HG03135 (cell line): ENCODE results near the gene NKAIN2.
"Not testable (repeated sequence)": the region's sequence is repeated elsewhere in the genome, so short reads cannot be mapped to it uniquely, and the experiment has no call there.

ENCODE experiments used
- ATAC-seq: cut with Tn5 transposase; IDR thresholded peaks from one replicate; pipeline ENCODE4 v1.9.1; 2021; ENCODE audit warnings: mild to moderate bottlenecking, moderate library complexity; ENCODE audit not compliant: unreplicated experiment

Gene NKAIN2

GRCh38 chr6:123956492-123957139 is 153.0 kb downstream of the NKAIN2 start:
- no peak for ATAC-seq

GRCh38 chr6:123962508-123962907 is 158.8 kb downstream of the NKAIN2 start:
- no peak for ATAC-seq

- ATAC-seq = no peak
These were observed 162.2 kb downstream of the NKAIN2 start for GRCh38 chr6:123965894-123966293.

GRCh38 chr6:123966618-123967017 is 163.0 kb downstream of the NKAIN2 start:
- ATAC-seq = no peak

- no peak for ATAC-seq
These were observed 164.2 kb downstream of the NKAIN2 start for GRCh38 chr6:123967905-123968304.

GRCh38 chr6:123972600-123973294 is 169.1 kb downstream of the NKAIN2 start:
- no peak for ATAC-seq

- ATAC-seq = no peak
These were observed 176.6 kb downstream of the NKAIN2 start for GRCh38 chr6:123980311-123980710.

GRCh38 chr6:123986938-123987337 is 183.3 kb downstream of the NKAIN2 start:
- ATAC-seq = no peak

GRCh38 chr6:123989918-123990317 is 186.3 kb downstream of the NKAIN2 start:
- ATAC-seq = not testable (repeated sequence)

- ATAC-seq = no peak
These were observed 186.7 kb downstream of the NKAIN2 start for GRCh38 chr6:123990376-123990775.

- ATAC-seq = no peak
These were observed 190.5 kb downstream of the NKAIN2 start for GRCh38 chr6:123994168-123994567.

GRCh38 chr6:123994891-123995635 is 191.4 kb downstream of the NKAIN2 start:
- ATAC-seq = no peak

- ATAC-seq = no peak
These were observed 193.6 kb downstream of the NKAIN2 start for GRCh38 chr6:123997223-123997622.

GRCh38 chr6:124002377-124003081 is 198.9 kb downstream of the NKAIN2 start:
- no peak for ATAC-seq

- ATAC-seq = no peak
These were observed 203.6 kb downstream of the NKAIN2 start for GRCh38 chr6:124007266-124007665.

- no peak for ATAC-seq
These were observed 204.6 kb downstream of the NKAIN2 start for GRCh38 chr6:124008000-124008987.

GRCh38 chr6:124008988-124009765 is 205.5 kb downstream of the NKAIN2 start:
- no peak for ATAC-seq

GRCh38 chr6:124010574-124010973 is 206.9 kb downstream of the NKAIN2 start:
- ATAC-seq = no peak

GRCh38 chr6:124011180-124011579 is 207.5 kb downstream of the NKAIN2 start:
- ATAC-seq = no peak
